Head of caudate nucleus (tissue), 42 donors: ENCODE measurements around the gene TTI1.
A peak's percentile ranks its signal among the peaks of the same experiment; 100 is the strongest.

ENCODE experiments used
- DNase-seq, 42 donors: peaks; one replicate each; pipeline versions ENCODE4 v3.0.0 to v3.0.0-alpha.2; 2020 to 2021; ENCODE audit warnings: mixed read lengths in 7 of 42
- intact Hi-C: fragments of 100-400 bp; cut with DNase I; formaldehyde crosslinking; loops from one replicate; pipeline ENCODE4 v1.15.0; 2022

The TTI1 gene

GRCh38 chr20:38033330-38034107 is at the start of gene TTI1, which contains the start of gene RPRD1B:
Gene TTI1 (minus strand): TSS chr20:38033456. CDS start chr20:38013816, 19,640 bp downstream.
Gene RPRD1B (plus strand): TSS chr20:38033746. CDS start chr20:38033948, 202 bp downstream.
- intact Hi-C loops = no loop called here

GRCh38 chr20:38082894-38083293 is 49.6 kb upstream of the TTI1 start:
- intact Hi-C loops = no loop called here
- no peak for DNase-seq

More at GRCh38 chr20:38033330-38034107, at the start of gene TTI1, which contains the start of gene RPRD1B:
- DNase-seq = peak; percentile 69 to 96 (median 91)

GRCh38 chr20:38081575-38081974 is 48.3 kb upstream of the TTI1 start:
- DNase-seq = no peak
- intact Hi-C loops = no loop called here

- no peak for DNase-seq
- intact Hi-C loops = no loop called here
Measured at GRCh38 chr20:38079353-38079752, 46.1 kb upstream of the TTI1 start.

GRCh38 chr20:38078084-38078483 is 44.8 kb upstream of the TTI1 start:
- DNase-seq = no peak
- intact Hi-C loops = no loop called here

- DNase-seq = no peak
- intact Hi-C loops = no loop called here
Measured at GRCh38 chr20:38076548-38076947, 43.3 kb upstream of the TTI1 start.

GRCh38 chr20:38075161-38075998 is 42.1 kb upstream of the TTI1 start:
- intact Hi-C loops = no loop called here
- DNase-seq = peak in 1 of 42 donors; percentile 39

- intact Hi-C loops = no loop called here
- peak in 16 of 42 donors; percentile 15 to 66 (median 34) for DNase-seq
Measured at GRCh38 chr20:38073307-38074071, 40.2 kb upstream of the TTI1 start.

- intact Hi-C loops = no loop called here
Measured at GRCh38 chr20:38072898-38073297, 39.6 kb upstream of the TTI1 start.

GRCh38 chr20:38067717-38068365 is 34.6 kb upstream of the TTI1 start:
- intact Hi-C loops = no loop called here
- DNase-seq = no peak

More at GRCh38 chr20:38072898-38073297, 39.6 kb upstream of the TTI1 start:
- no peak for DNase-seq

GRCh38 chr20:38066969-38067716 is 33.9 kb upstream of the TTI1 start:
- DNase-seq = no peak
- intact Hi-C loops = no loop called here

- peak in 27 of 42 donors; percentile 5 to 67 (median 28) for DNase-seq
- intact Hi-C loops = no loop called here
Measured at GRCh38 chr20:38065764-38066375, 32.6 kb upstream of the TTI1 start.

- intact Hi-C loops = no loop called here
- DNase-seq = no peak
Measured at GRCh38 chr20:38063911-38064530, 30.8 kb upstream of the TTI1 start.

- intact Hi-C loops = no loop called here
- DNase-seq = no peak
Measured at GRCh38 chr20:38062890-38063289, 29.6 kb upstream of the TTI1 start.

- intact Hi-C loops = no loop called here
- no peak for DNase-seq
Measured at GRCh38 chr20:38061109-38061508, 27.9 kb upstream of the TTI1 start.

- DNase-seq = no peak
- intact Hi-C loops = no loop called here
Measured at GRCh38 chr20:38060536-38060935, 27.3 kb upstream of the TTI1 start.

GRCh38 chr20:38059832-38060231 is 26.6 kb upstream of the TTI1 start:
- no peak for DNase-seq
- intact Hi-C loops = loop anchor here (5.0 kb wide), 1 partner anchor 162 kb away; no protein-coding TSS in a partner anchor
